Measurements from ENCODE around the gene JAKMIP2. TPM values are rescaled to one million over a fixed set of nuclear protein-coding genes. Genes with fewer than 3 reads are reported as not detected.

The JAKMIP2 gene
- total and polyA plus RNA-seq, 2 donors from 2014 or later, result 0.38 to 0.71 TPM

DNA sequence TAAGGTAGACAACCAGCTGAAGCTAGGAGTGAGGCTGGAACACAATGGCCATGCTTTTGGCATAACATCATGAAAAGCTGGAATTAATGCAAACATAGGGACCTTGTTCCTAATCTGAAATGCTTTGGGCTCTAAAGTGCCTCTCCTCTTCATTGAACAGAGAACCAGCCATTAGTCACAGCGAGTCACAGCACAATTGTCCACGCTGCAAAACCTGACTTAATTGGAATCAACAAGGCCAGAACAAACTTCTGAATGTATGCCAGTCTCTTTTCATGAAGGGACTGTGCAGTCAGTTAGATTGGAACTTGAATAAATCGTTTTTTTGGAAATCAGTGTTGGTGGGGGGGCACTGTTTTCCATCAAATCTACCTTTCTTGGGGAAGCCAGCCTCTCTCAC, 96.5 kb downstream of the JAKMIP2 start:
- no peaks in the 10 kb centered on the region for H3K27me3 ChIP-seq (ENCODE audit: control insufficient read depth, insufficient read depth, low read length)
- H3K27ac ChIP-seq (ENCODE audit: low read depth in 2 of 2, low read length in 2 of 2), result no peak overlapping the region
- intact Hi-C loops (cut with DNase I), result no loop called here
- TF ChIP-seq, protein P1, sequence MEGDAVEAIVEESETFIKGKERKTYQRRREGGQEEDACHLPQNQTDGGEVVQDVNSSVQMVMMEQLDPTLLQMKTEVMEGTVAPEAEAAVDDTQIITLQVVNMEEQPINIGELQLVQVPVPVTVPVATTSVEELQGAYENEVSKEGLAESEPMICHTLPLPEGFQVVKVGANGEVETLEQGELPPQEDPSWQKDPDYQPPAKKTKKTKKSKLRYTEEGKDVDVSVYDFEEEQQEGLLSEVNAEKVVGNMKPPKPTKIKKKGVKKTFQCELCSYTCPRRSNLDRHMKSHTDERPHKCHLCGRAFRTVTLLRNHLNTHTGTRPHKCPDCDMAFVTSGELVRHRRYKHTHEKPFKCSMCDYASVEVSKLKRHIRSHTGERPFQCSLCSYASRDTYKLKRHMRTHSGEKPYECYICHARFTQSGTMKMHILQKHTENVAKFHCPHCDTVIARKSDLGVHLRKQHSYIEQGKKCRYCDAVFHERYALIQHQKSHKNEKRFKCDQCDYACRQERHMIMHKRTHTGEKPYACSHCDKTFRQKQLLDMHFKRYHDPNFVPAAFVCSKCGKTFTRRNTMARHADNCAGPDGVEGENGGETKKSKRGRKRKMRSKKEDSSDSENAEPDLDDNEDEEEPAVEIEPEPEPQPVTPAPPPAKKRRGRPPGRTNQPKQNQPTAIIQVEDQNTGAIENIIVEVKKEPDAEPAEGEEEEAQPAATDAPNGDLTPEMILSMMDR (IDR thresholded peaks at IDR 0.05; ENCODE audit: borderline replicate concordance, extremely low read depth, insufficient read depth), result no peak
- H3K4me1 ChIP-seq (ENCODE audit: control insufficient read depth in 2 of 3, insufficient read depth in 2 of 3, low read depth in 1 of 3, low read length in 3 of 3), result no peaks in the 10 kb centered on the region
- H3K9me3 ChIP-seq (ENCODE audit: control insufficient read depth in 2 of 3, insufficient read depth in 1 of 3, low read length in 3 of 3), result no peaks in the 10 kb centered on the region
- no peaks in the 10 kb centered on the region for H3K36me3 ChIP-seq (ENCODE audit: control insufficient read depth in 2 of 3, insufficient read depth in 3 of 3, low read length in 3 of 3)
- no peak overlapping the region for H3K4me3 ChIP-seq (ENCODE audit: low read length in 3 of 3)
- DNase-seq (no peak), FAIRE-seq (no peak)
- no peak overlapping the region for H3K9ac ChIP-seq (ENCODE audit: low read length in 3 of 3)

DNA sequence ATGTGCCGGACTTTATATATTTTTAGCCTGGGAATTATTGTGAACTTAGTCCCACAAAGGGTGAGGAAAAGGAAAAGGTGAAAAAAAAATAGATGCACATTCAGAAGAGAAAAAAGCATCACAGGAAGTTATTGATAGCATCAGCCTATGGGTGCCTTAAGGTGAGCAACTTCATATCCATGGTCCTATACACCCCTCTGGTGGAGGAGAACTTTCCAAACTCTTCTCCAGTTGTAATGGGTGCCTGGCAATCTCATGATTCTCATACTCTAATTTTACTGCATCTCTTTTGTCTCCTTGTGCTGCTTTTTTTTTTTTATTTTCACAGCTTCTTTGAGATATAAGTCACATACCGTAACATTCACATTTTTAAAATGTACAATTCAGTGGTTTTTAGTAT, 107.4 kb downstream of the JAKMIP2 start:
- DNase-seq (no peak), FAIRE-seq (no peak)
- no peaks in the 10 kb centered on the region for H3K9me3 ChIP-seq (ENCODE audit: control insufficient read depth in 2 of 3, insufficient read depth in 1 of 3, low read length in 3 of 3)
- TF ChIP-seq, protein P1 (IDR thresholded peaks at IDR 0.05; ENCODE audit: borderline replicate concordance, extremely low read depth, insufficient read depth), result no peak
- intact Hi-C loops (cut with DNase I), result no loop called here
- H3K4me1 ChIP-seq (ENCODE audit: control insufficient read depth in 2 of 3, insufficient read depth in 2 of 3, low read depth in 1 of 3, low read length in 3 of 3), result no peaks in the 10 kb centered on the region
- H3K36me3 ChIP-seq (ENCODE audit: control insufficient read depth in 2 of 3, insufficient read depth in 3 of 3, low read length in 3 of 3), result no peaks in the 10 kb centered on the region
- no peak overlapping the region for H3K9ac ChIP-seq (ENCODE audit: low read length in 3 of 3)
- H3K27ac ChIP-seq (ENCODE audit: low read depth in 2 of 2, low read length in 2 of 2), result no peak overlapping the region
- H3K4me3 ChIP-seq (ENCODE audit: low read length in 3 of 3), result no peak overlapping the region
- H3K27me3 ChIP-seq (ENCODE audit: control insufficient read depth, insufficient read depth, low read length), result no peaks in the 10 kb centered on the region

DNA sequence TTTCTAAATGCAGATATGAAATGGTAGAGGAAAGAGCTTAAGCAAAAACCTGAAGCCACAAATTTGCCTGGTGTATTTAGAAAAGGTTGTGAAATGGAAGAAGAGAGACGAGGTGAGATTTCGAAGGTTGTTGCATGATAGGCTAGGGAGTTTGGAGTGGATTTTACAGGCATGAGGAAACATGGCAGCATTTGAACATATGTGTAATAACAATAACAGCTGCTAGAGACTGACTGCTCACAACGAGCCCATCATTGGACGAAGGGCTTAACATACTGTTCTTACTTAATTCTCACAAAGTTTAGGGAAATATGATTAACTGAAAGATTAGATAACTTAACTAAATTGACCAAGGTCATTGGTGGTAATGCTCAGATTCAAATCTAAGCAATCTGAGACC, 108.1 kb downstream of the JAKMIP2 start:
- H3K9ac ChIP-seq (ENCODE audit: low read length in 3 of 3), result no peak overlapping the region
- no peaks in the 10 kb centered on the region for H3K36me3 ChIP-seq (ENCODE audit: control insufficient read depth in 2 of 3, insufficient read depth in 3 of 3, low read length in 3 of 3)
- no peak overlapping the region for H3K4me3 ChIP-seq (ENCODE audit: low read length in 3 of 3)
- H3K27ac ChIP-seq (ENCODE audit: low read depth in 2 of 2, low read length in 2 of 2), result no peak overlapping the region
- no peak for DNase-seq
- H3K9me3 ChIP-seq (ENCODE audit: control insufficient read depth in 2 of 3, insufficient read depth in 1 of 3, low read length in 3 of 3), result no peaks in the 10 kb centered on the region
- no peaks in the 10 kb centered on the region for H3K27me3 ChIP-seq (ENCODE audit: control insufficient read depth, insufficient read depth, low read length)
- no peaks in the 10 kb centered on the region for H3K4me1 ChIP-seq (ENCODE audit: control insufficient read depth in 2 of 3, insufficient read depth in 2 of 3, low read depth in 1 of 3, low read length in 3 of 3)
- intact Hi-C loops (cut with DNase I), result no loop called here
- TF ChIP-seq, protein P1 (IDR thresholded peaks at IDR 0.05; ENCODE audit: borderline replicate concordance, extremely low read depth, insufficient read depth), result no peak
- no peak for FAIRE-seq

DNA sequence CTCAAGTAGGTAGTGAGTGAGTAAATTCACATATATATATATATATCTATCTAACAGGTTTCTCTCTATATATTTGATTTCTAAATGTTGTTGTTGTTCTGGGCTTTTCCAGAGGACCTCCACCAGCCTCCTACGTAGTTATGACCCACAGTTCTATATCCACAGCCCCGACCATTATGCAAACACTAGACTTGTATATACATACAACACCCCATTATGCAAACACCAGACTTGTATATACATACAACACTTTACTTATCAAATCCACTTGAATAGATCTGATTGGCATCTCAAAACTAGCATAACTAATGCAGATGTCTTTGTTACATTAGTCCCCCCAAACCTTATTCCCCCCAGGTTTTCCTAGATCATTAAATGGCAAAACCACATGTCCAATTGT, 108.7 kb downstream of the JAKMIP2 start:
- DNase-seq (no peak), FAIRE-seq (no peak)
- intact Hi-C loops (cut with DNase I), result no loop called here
- no peak overlapping the region for H3K9ac ChIP-seq (ENCODE audit: low read length in 3 of 3)
- TF ChIP-seq, protein P1 (IDR thresholded peaks at IDR 0.05; ENCODE audit: borderline replicate concordance, extremely low read depth, insufficient read depth), result no peak
- no peak overlapping the region for H3K4me3 ChIP-seq (ENCODE audit: low read length in 3 of 3)
- no peaks in the 10 kb centered on the region for H3K9me3 ChIP-seq (ENCODE audit: control insufficient read depth in 2 of 3, insufficient read depth in 1 of 3, low read length in 3 of 3)
- no peaks in the 10 kb centered on the region for H3K27me3 ChIP-seq (ENCODE audit: control insufficient read depth, insufficient read depth, low read length)
- H3K27ac ChIP-seq (ENCODE audit: low read depth in 2 of 2, low read length in 2 of 2), result no peak overlapping the region
- H3K36me3 ChIP-seq (ENCODE audit: control insufficient read depth in 2 of 3, insufficient read depth in 3 of 3, low read length in 3 of 3), result no peaks in the 10 kb centered on the region
- no peaks in the 10 kb centered on the region for H3K4me1 ChIP-seq (ENCODE audit: control insufficient read depth in 2 of 3, insufficient read depth in 2 of 3, low read depth in 1 of 3, low read length in 3 of 3)

Data from kidney (tissue), 14 donors.